NB4 (cell line): Measurements from ENCODE around the gene CYB5R3.

ENCODE experiments used
- CTCF ChIP-seq: IDR thresholded peaks from one replicate; pipeline ENCODE4 v1.5.1; 2012; ENCODE audit warnings: low read depth, low read length
- MAX ChIP-seq: IDR thresholded peaks from 2 replicates; pipeline ENCODE4 v1.6.1; 2011; ENCODE audit warnings: low read depth, low read length
- MYC ChIP-seq: IDR thresholded peaks from 2 replicates; pipeline ENCODE4 v1.6.1; 2011; ENCODE audit warnings: low read depth, low read length
- POLR2A ChIP-seq: IDR thresholded peaks from 2 replicates; pipeline ENCODE4 v1.6.1; 2011; ENCODE audit warnings: mild to moderate bottlenecking; ENCODE audit not compliant: insufficient read length; ENCODE audit errors: extremely low read depth

GRCh38 chr22:42626951-42627625 lies 22.1 kb downstream of the CYB5R3 start:
- TF ChIP-seq CTCF, result no peak
- no peak for TF ChIP-seq POLR2A
- no peak for TF ChIP-seq MAX
- no peak for TF ChIP-seq MYC
